GM23338 (cell line): Measurements from ENCODE around the gene REV3L. TPM values are rescaled to one million over a fixed set of nuclear protein-coding genes. Genes with fewer than 3 reads are reported as not detected.

ENCODE experiments used
- ATAC-seq: fragments of 200-7000 bp; cut with Tn5 transposase; 3 replicates; pipeline ENCODE4 v1.9.1; 2020
- DNase-seq: peaks from one replicate; pipeline ENCODE4 v3.0.0-alpha.2; 2015; ENCODE audit warnings: low spot score
- H2AFZ ChIP-seq: fragments of 200-600 bp; sonication (generic); 2 replicates; pipeline ENCODE4 v1.8.0; 2016; ENCODE audit warnings: antibody characterized with exemption, mild to moderate bottlenecking, moderate library complexity
- H3F3A ChIP-seq: fragments of 200-600 bp; sonication (generic); replicated peaks from 2 replicates; pipeline ENCODE4 v1.8.0; 2017; ENCODE audit warnings: antibody characterized with exemption, mixed run types, low read depth
- H3K27ac ChIP-seq: fragments of 200-600 bp; sonication (generic); 2 replicates; pipeline ENCODE4 v1.6.1; 2016; ENCODE audit warnings: low read depth
- H3K27me3 ChIP-seq: fragments of 200-600 bp; sonication (generic); 2 replicates; pipeline ENCODE4 v1.8.0; 2016; ENCODE audit warnings: mild to moderate bottlenecking, mixed run types, moderate library complexity; ENCODE audit not compliant: insufficient read depth
- H3K36me3 ChIP-seq: fragments of 200-600 bp; sonication (generic); 2 replicates; pipeline ENCODE4 v1.8.0; 2016; ENCODE audit warnings: mild to moderate bottlenecking; ENCODE audit not compliant: insufficient read depth
- H3K4me1 ChIP-seq: fragments of 200-600 bp; sonication (generic); 2 replicates; pipeline ENCODE4 v1.8.0; 2016; ENCODE audit warnings: mild to moderate bottlenecking, moderate library complexity; ENCODE audit not compliant: insufficient read depth
- H3K4me2 ChIP-seq: fragments of 200-600 bp; sonication (generic); 2 replicates; pipeline ENCODE4 v1.7.1; 2017; ENCODE audit warnings: mixed run types
- H3K4me3 ChIP-seq: fragments of 200-600 bp; sonication (generic); 2 replicates; pipeline ENCODE4 v1.6.1; 2016; ENCODE audit warnings: mixed run types
- H3K79me2 ChIP-seq: fragments of 200-600 bp; sonication (generic); replicated peaks from 2 replicates; pipeline ENCODE4 v1.8.0; 2017; ENCODE audit warnings: mild to moderate bottlenecking; ENCODE audit not compliant: insufficient read depth
- H3K9me2 ChIP-seq: fragments of 200-600 bp; sonication (generic); 2 replicates; pipeline ENCODE4 v1.8.0; 2017; ENCODE audit not compliant: insufficient read depth
- H4K20me1 ChIP-seq: fragments of 200-600 bp; sonication (generic); replicated peaks from 2 replicates; pipeline ENCODE4 v1.8.0; 2017; ENCODE audit warnings: mild to moderate bottlenecking; ENCODE audit not compliant: insufficient read depth
- H3K27ac Mint-ChIP-seq: 2 replicates; pipeline ENCODE4 v1.8.0; 2020; ENCODE audit warnings: inconsistent platforms, mild to moderate bottlenecking, moderate library complexity, mixed read lengths
- H3K27me3 Mint-ChIP-seq: 3 replicates; pipeline ENCODE4 v1.8.0; 2022; ENCODE audit warnings: low read depth, mild to moderate bottlenecking, moderate library complexity, mixed read lengths, inconsistent platforms; ENCODE audit not compliant: insufficient read depth, poor library complexity
- H3K36me3 Mint-ChIP-seq: 3 replicates; pipeline ENCODE4 v1.8.0; 2021; ENCODE audit warnings: low read depth, mild to moderate bottlenecking, inconsistent platforms, moderate library complexity, mixed read lengths
- H3K4me1 Mint-ChIP-seq: 3 replicates; pipeline ENCODE4 v1.8.0; 2020; ENCODE audit warnings: mild to moderate bottlenecking, inconsistent platforms, mixed read lengths
- H3K4me3 Mint-ChIP-seq: 3 replicates; pipeline ENCODE4 v1.8.0; 2021; ENCODE audit warnings: moderate library complexity, mild to moderate bottlenecking, inconsistent platforms, mixed read lengths
- H3K9me3 Mint-ChIP-seq: 3 replicates; pipeline ENCODE4 v1.8.0; 2020; ENCODE audit warnings: moderate library complexity, mild to moderate bottlenecking, inconsistent platforms, mixed read lengths
- CREB1 ChIP-seq: fragments of 250-450 bp; sonication (Bioruptor Pico); IDR thresholded peaks from 2 replicates; pipeline ENCODE4 v1.5.0; 2020; ENCODE audit warnings: low read depth, mild to moderate bottlenecking, moderate library complexity
- CTCF ChIP-seq, 2 experiments: fragments of 200-600 bp in 1 of 2; sonication (generic) in 1 of 2; conservative IDR thresholded peaks; 2 replicates each; pipeline versions ENCODE4 v1.5.1 to v1.6.1; 2016 to 2017; ENCODE audit warnings: antibody characterized with exemption in 2 of 2, low read depth in 2 of 2, mild to moderate bottlenecking in 2 of 2, moderate library complexity in 1 of 2
- ETS1 ChIP-seq: IDR thresholded peaks from 2 replicates; pipeline ENCODE4 v1.6.1; 2016; ENCODE audit warnings: antibody characterized with exemption
- EZH2 ChIP-seq: fragments of 200-600 bp; sonication (generic); IDR thresholded peaks from one replicate; pipeline ENCODE4 v1.8.0; 2017; ENCODE audit warnings: antibody characterized with exemption, mild to moderate bottlenecking, low read depth; ENCODE audit not compliant: unreplicated experiment
- EZH2phosphoT487 ChIP-seq: fragments of 200-600 bp; sonication (generic); IDR thresholded peaks from one replicate; pipeline ENCODE4 v1.8.1; 2018; ENCODE audit warnings: antibody characterized with exemption; ENCODE audit not compliant: unreplicated experiment
- JUNB ChIP-seq: IDR thresholded peaks from one replicate; pipeline ENCODE4 v1.6.1; 2016; ENCODE audit warnings: antibody characterized with exemption; ENCODE audit not compliant: unreplicated experiment
- NANOG ChIP-seq: IDR thresholded peaks from 2 replicates; pipeline ENCODE4 v1.6.1; 2016; ENCODE audit warnings: antibody characterized with exemption, borderline replicate concordance
- POLR2AphosphoS5 ChIP-seq: IDR thresholded peaks from 2 replicates; pipeline ENCODE4 v1.6.1; 2016; ENCODE audit warnings: antibody characterized with exemption, low read depth
- ZNF114 ChIP-seq: fragments of 250-450 bp; sonication (Bioruptor Pico); IDR thresholded peaks from 2 replicates; pipeline ENCODE4 v1.5.0; 2020; ENCODE audit warnings: mild to moderate bottlenecking, moderate library complexity
- ZNF462 ChIP-seq: fragments of 250-450 bp; sonication (Bioruptor Pico); IDR thresholded peaks from 2 replicates; pipeline ENCODE4 v1.5.0; 2020; ENCODE audit warnings: mild to moderate bottlenecking, moderate library complexity
- long read RNA-seq: library from polyadenylated mRNA; unstranded; transcript quantifications from one replicate; pipeline ENCODE4 v2.0.0, GENCODE V29; 2020; ENCODE audit not compliant: unreplicated experiment
- polyA plus RNA-seq: library from polyadenylated mRNA; unstranded; fragments of >200 nt; fragmentation: Nextera tagmentation; extraction: Ambion mirVana; gene quantifications from 2 replicates; pipeline ENCODE4 v1.2.1, GENCODE V29; 2016
- total RNA-seq: library from RNA; depleted of rRNA; stranded (reverse); fragments of >200 nt; shearing (Covaris generic); gene quantifications from 2 replicates; pipeline ENCODE4 v1.2.3, GENCODE V29; 2014; rRNA removed

Gene REV3L
- total RNA-seq (13.1 and 26.1 TPM in 2 replicates), polyA plus RNA-seq (6.9 and 8.3 TPM in 2 replicates)
- long read RNA-seq, partial matches to known transcripts: 4 of 4 reads
- long read RNA-seq, other reads (novel, unspliced or antisense): 0 of 4 reads

- H2AFZ ChIP-seq: peak within 1 kb of the TSS; percentile 53; the same call in 1 of the 2 replicates
- H3K4me1 ChIP-seq: peaks cover 18% of the 10 kb centered on the region
- peaks cover 62% of the 10 kb centered on the region for H3K79me2 ChIP-seq
- Mint-ChIP-seq H3K27me3 (peaks cover 39% of the 10 kb centered on the region), H3K27ac (peak within 1 kb of the TSS; percentile 99), H3K4me3 (peak within 1 kb of the TSS; percentile 96), H3K36me3 (peaks cover 20% of the 10 kb centered on the region), H3K9me3 (no peaks in the 10 kb centered on the region), H3K4me1 (peaks cover 33% of the 10 kb centered on the region)
- H3K4me3 ChIP-seq: peak within 1 kb of the TSS; percentile 73
- H4K20me1 ChIP-seq: peaks cover 22% of the 10 kb centered on the region
- H3K36me3 ChIP-seq: no peaks in the 10 kb centered on the region; the same call in 1 of the 2 replicates
- H3K9me2 ChIP-seq: no peaks in the 10 kb centered on the region
- TF ChIP-seq CREB1 (CRISPR knock-in tag) (peak; percentile 83), ZNF114 (CRISPR knock-in tag) (no peak), CTCF (conservative IDR thresholded peaks at IDR 0.05; ENCODE audit: low read depth in 2 of 2) (0 out of 4 replicates have a peak, but pooled peaks of 1 of the 2 experiments have one; percentile 9), EZH2phosphoT487 (no peak), EZH2 (no peak), POLR2AphosphoS5 (peak; percentile 32; the same call in 1 of the 2 replicates), JUNB (no peak)
- peak within 1 kb of the TSS; percentile 84 for H3K4me2 ChIP-seq
- H3K27ac ChIP-seq: peak within 1 kb of the TSS; percentile 96
- ATAC-seq (peak; percentile 55), DNase-seq (peak; percentile 91)
- no peaks in the 10 kb centered on the region for H3F3A ChIP-seq
- peaks cover 37% of the 10 kb centered on the region for H3K27me3 ChIP-seq
These were observed at the start of gene REV3L for GRCh38 chr6:111482959-111483735. Gene REV3L, minus strand, starts transcription at chr6:111483218. Its CDS starts 330 bp downstream, at chr6:111482888.

GRCh38 chr6:111531185-111531584 is 48.2 kb upstream of the REV3L start:
- Histone ChIP-seq H3K36me3 (no peaks in the 10 kb centered on the region), H3K9me2 (no peaks in the 10 kb centered on the region), H3K27ac (no peak overlapping the region), H3K79me2 (no peaks in the 10 kb centered on the region), H3K4me1 (peaks cover 11% of the 10 kb centered on the region), H4K20me1 (no peaks in the 10 kb centered on the region), H3K4me2 (no peak overlapping the region), H3F3A (no peaks in the 10 kb centered on the region), H2AFZ (no peak overlapping the region), H3K27me3 (no peaks in the 10 kb centered on the region), H3K4me3 (no peak overlapping the region)
- Mint-ChIP-seq H3K4me1 (peaks cover 18% of the 10 kb centered on the region), H3K9me3 (no peaks in the 10 kb centered on the region), H3K36me3 (no peaks in the 10 kb centered on the region), H3K27ac (no peak overlapping the region), H3K4me3 (no peak overlapping the region), H3K27me3 (peaks cover 2% of the 10 kb centered on the region)
- ATAC-seq: no peak
- no peak for DNase-seq
- TF ChIP-seq ZNF462 (CRISPR knock-in tag) (no peak), NANOG (no peak), ETS1 (no peak), POLR2AphosphoS5 (no peak), ZNF114 (CRISPR knock-in tag) (no peak), EZH2 (no peak), JUNB (no peak), EZH2phosphoT487 (no peak)
